Upper lobe of right lung (tissue), 1 donor: Measurements from ENCODE around the gene KCNA10. TPM values are rescaled to one million over a fixed set of nuclear protein-coding genes. Genes with fewer than 3 reads are reported as not detected.

ENCODE experiments used
- ATAC-seq: fragments of 200-7000 bp; cut with Tn5 transposase; one replicate; pipeline ENCODE4 v1.9.1; 2020; ENCODE audit warnings: mild to moderate bottlenecking, moderate library complexity
- DNase-seq: peaks from one replicate; pipeline ENCODE4 v3.0.0-alpha.2; 2020
- H3K27ac ChIP-seq: fragments of 200-600 bp; one replicate; pipeline ENCODE4 v1.8.0; 2022
- H3K27me3 ChIP-seq: fragments of 200-600 bp; one replicate; pipeline ENCODE4 v1.8.0; 2022; ENCODE audit warnings: mild to moderate bottlenecking
- H3K36me3 ChIP-seq: fragments of 200-600 bp; one replicate; pipeline ENCODE4 v1.8.0; 2022
- H3K4me1 ChIP-seq: fragments of 200-600 bp; one replicate; pipeline ENCODE4 v1.8.0; 2022
- H3K4me3 ChIP-seq: fragments of 200-600 bp; one replicate; pipeline ENCODE4 v1.8.0; 2022; ENCODE audit warnings: mild to moderate bottlenecking
- H3K9me3 ChIP-seq: fragments of 200-600 bp; one replicate; pipeline ENCODE4 v1.8.0; 2022
- intact Hi-C: fragments of 100-400 bp; cut with DNase I; formaldehyde crosslinking; loops from one replicate; pipeline ENCODE4 v1.11.0; 2022
- total RNA-seq: library from RNA; stranded (reverse); fragmentation: NEBNext Ultra II Directional; extraction: Animal tissue kit (Norgen Biotek cat#: 25700); gene quantifications from one replicate; pipeline ENCODE4 v1.2.1, GENCODE V29; 2021
- TF ChIP-seq, protein P1 (sequence below): fragments of 200-600 bp; IDR thresholded peaks from one replicate; pipeline ENCODE4 v1.8.0; 2022; ENCODE audit warnings: antibody characterized with exemption
- donor health status: DM: no; HTN: yes; CAD: no; lungs with severe emphysema.

KCNA10 gene
- total RNA-seq, 1 donor from 2014 or later, result not detected

DNA sequence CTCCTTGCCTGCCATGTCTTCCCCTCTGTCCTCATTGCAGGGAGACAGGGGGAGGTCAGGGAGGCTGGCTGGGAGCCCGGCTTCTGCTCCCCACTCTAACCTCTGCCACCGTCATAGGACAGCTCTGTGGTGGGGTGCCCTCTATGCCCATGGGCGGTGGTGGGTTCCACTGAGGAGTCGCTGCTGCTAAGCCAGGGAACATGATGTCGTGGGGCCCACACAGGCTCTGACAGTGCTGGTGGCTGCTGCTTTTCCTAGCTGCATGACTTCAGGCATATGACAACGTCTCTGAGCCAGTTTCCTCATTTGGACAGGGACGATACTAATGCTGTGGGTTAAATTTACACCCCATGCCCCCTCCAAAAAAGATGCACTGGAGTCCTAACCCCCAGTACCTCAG, 14.7 kb downstream of the KCNA10 start:
- no peak overlapping the region for H3K4me3 ChIP-seq
- TF ChIP-seq, protein P1, sequence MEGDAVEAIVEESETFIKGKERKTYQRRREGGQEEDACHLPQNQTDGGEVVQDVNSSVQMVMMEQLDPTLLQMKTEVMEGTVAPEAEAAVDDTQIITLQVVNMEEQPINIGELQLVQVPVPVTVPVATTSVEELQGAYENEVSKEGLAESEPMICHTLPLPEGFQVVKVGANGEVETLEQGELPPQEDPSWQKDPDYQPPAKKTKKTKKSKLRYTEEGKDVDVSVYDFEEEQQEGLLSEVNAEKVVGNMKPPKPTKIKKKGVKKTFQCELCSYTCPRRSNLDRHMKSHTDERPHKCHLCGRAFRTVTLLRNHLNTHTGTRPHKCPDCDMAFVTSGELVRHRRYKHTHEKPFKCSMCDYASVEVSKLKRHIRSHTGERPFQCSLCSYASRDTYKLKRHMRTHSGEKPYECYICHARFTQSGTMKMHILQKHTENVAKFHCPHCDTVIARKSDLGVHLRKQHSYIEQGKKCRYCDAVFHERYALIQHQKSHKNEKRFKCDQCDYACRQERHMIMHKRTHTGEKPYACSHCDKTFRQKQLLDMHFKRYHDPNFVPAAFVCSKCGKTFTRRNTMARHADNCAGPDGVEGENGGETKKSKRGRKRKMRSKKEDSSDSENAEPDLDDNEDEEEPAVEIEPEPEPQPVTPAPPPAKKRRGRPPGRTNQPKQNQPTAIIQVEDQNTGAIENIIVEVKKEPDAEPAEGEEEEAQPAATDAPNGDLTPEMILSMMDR, result no peak
- H3K27me3 ChIP-seq, result no peaks in the 10 kb centered on the region
- ATAC-seq, result peak; percentile 53
- H3K4me1 ChIP-seq, result no peaks in the 10 kb centered on the region
- DNase-seq, result peak; percentile 76
- no peaks in the 10 kb centered on the region for H3K9me3 ChIP-seq
- no peaks in the 10 kb centered on the region for H3K36me3 ChIP-seq
- no peak overlapping the region for H3K27ac ChIP-seq
- intact Hi-C loops, result no loop called here

DNA sequence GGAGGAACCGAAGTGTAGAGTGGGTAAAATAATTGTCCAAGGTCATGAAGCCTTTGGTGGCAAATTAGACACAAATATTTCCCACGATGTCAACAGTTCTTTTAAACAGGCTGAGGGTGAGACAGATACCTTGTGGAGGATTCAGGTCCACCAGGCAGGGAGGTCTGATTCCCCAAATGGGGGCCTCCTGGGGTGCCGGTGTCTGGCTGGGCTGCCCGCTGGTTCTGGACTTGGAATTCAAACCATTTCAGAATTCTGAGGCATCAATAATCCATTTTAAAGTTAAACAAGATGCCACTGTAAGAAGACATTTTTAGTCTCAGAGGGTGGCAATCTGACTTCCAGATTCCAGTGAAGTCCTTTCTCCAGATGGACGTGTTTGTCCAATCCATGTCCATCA, 15.5 kb downstream of the KCNA10 start:
- TF ChIP-seq, protein P1, result no peak
- Histone ChIP-seq H3K4me1 (no peaks in the 10 kb centered on the region), H3K9me3 (no peaks in the 10 kb centered on the region), H3K4me3 (no peak overlapping the region), H3K36me3 (no peaks in the 10 kb centered on the region), H3K27ac (no peak overlapping the region), H3K27me3 (no peaks in the 10 kb centered on the region)
- ATAC-seq (no peak), DNase-seq (no peak)
- intact Hi-C loops, result no loop called here

- intact Hi-C loops, result no loop called here
- peak; percentile 68 for ATAC-seq
- TF ChIP-seq, protein P1, result no peak
- no peak overlapping the region for H3K4me3 ChIP-seq
- no peak for DNase-seq
- H3K27ac ChIP-seq, result no peak overlapping the region
- no peaks in the 10 kb centered on the region for H3K27me3 ChIP-seq
- H3K4me1 ChIP-seq, result no peaks in the 10 kb centered on the region
- H3K36me3 ChIP-seq, result no peaks in the 10 kb centered on the region
- H3K9me3 ChIP-seq, result no peaks in the 10 kb centered on the region
Observed at GRCh38 chr1:110502402-110503151, 16.4 kb downstream of the KCNA10 start.

DNA sequence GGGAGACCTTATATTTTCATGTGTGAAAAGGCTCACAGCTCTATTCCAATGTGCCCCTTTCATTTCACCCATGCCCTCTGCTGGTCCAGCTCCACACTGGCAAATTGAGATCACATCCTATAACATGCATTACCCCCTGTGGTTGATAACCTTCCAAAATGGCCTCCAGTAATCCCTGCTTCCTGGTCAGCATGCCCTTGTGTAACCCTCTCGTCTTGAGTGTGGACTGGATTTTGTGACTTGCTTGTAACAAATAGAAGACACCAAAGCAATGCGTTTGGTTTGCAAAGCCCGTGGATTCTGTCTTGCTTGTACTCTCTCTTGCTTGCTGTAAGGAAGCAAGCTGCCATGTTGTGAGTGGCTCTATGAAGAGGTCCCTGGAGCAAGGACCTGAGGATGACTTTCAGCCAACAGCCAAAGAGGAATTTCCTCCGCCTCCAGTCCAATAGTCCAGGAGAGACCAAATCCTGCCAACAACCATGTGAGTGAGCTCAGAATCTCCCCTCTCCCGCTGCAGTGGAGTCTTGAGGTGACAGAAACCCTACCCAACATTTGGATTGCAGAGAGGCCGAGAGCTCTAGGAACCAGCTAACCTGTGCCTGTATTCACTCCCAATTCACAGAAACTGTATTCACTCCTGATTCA, 17.4 kb downstream of the KCNA10 start:
- Histone ChIP-seq H3K27me3 (no peaks in the 10 kb centered on the region), H3K9me3 (no peaks in the 10 kb centered on the region), H3K4me1 (no peaks in the 10 kb centered on the region), H3K4me3 (no peak overlapping the region), H3K27ac (no peak overlapping the region), H3K36me3 (no peaks in the 10 kb centered on the region)
- no peak for ATAC-seq
- intact Hi-C loops, result no loop called here
- TF ChIP-seq, protein P1, result no peak
- no peak for DNase-seq

DNA sequence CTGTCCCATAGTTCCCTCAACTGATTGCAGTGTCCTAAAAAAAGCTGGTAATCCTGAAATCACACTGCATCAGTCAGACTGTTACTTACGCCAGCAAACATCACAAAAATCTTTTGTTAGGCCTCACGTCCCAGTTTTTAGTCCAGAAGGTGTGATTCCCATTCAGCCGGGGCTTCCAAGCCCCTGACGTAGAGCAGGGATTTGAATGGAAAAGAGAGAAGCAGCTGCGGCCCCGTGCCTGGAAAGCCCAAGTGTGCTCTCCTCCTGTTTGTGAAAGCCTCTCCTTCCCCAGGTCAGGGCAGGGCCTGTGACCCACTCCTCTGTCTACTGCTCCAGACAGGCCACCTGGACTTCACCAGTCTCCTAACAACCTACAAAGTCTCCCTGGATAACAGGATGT, 20.7 kb downstream of the KCNA10 start:
- no peaks in the 10 kb centered on the region for H3K27me3 ChIP-seq
- no peak for DNase-seq
- ATAC-seq, result no peak
- intact Hi-C loops, result no loop called here
- no peaks in the 10 kb centered on the region for H3K36me3 ChIP-seq
- TF ChIP-seq, protein P1, result no peak
- no peaks in the 10 kb centered on the region for H3K4me1 ChIP-seq
- no peak overlapping the region for H3K4me3 ChIP-seq
- no peak overlapping the region for H3K27ac ChIP-seq
- no peaks in the 10 kb centered on the region for H3K9me3 ChIP-seq
